Measurements from ENCODE around the gene RYR2.

- TF ChIP-seq CTCF (IDR thresholded peaks at IDR 0.05; ENCODE audit: low read length) (no peak), EZH2 (IDR thresholded peaks at IDR 0.05; ENCODE audit: borderline replicate concordance, low read length) (no peak)
These were observed 752.1 kb downstream of the RYR2 start for GRCh38 chr1:237794071-237794470.
